RKO (cell line): ENCODE results near the gene OR52M1.
"Not testable (repeated sequence)": the region's sequence is repeated elsewhere in the genome, so short reads cannot be mapped to it uniquely, and the experiment has no call there.

Source experiments
- DNase-seq: peaks from one replicate; pipeline ENCODE4 v3.0.0-alpha.2; 2016; ENCODE audit warnings: low spot score

OR52M1 gene

GRCh38 chr11:4544891-4545290 is at the start of gene OR52M1:
Gene OR52M1, plus strand, starts transcription at chr11:4545191. Its CDS starts 0 bp downstream, at chr11:4545191.
- no peak for DNase-seq

- DNase-seq, result no peak
Measured at GRCh38 chr11:4495487-4495886, 49.5 kb upstream of the OR52M1 start.

GRCh38 chr11:4495986-4496385 is 49.0 kb upstream of the OR52M1 start:
- no peak for DNase-seq

- no peak for DNase-seq
Measured at GRCh38 chr11:4496557-4497248, 48.3 kb upstream of the OR52M1 start.

GRCh38 chr11:4508886-4509285 is 36.1 kb upstream of the OR52M1 start:
- DNase-seq, result no peak

- no peak for DNase-seq
Measured at GRCh38 chr11:4511282-4512245, 33.4 kb upstream of the OR52M1 start.

- no peak for DNase-seq
Measured at GRCh38 chr11:4514196-4514595, 30.8 kb upstream of the OR52M1 start.

- DNase-seq, result no peak
Measured at GRCh38 chr11:4522339-4522738, 22.7 kb upstream of the OR52M1 start.

- no peak for DNase-seq
Measured at GRCh38 chr11:4522752-4523151, 22.2 kb upstream of the OR52M1 start.

- no peak for DNase-seq
Measured at GRCh38 chr11:4523666-4524065, 21.3 kb upstream of the OR52M1 start.

GRCh38 chr11:4527926-4528325 is 17.1 kb upstream of the OR52M1 start:
- no peak for DNase-seq

GRCh38 chr11:4531686-4532085 is 13.3 kb upstream of the OR52M1 start:
- DNase-seq, result not testable (repeated sequence)

- DNase-seq, result peak; percentile 44
Measured at GRCh38 chr11:4539603-4540219, 5.3 kb upstream of the OR52M1 start.

GRCh38 chr11:4541071-4541470 is 3.9 kb upstream of the OR52M1 start:
- no peak for DNase-seq

GRCh38 chr11:4543561-4543960 is 1.4 kb upstream of the OR52M1 start:
- DNase-seq, result peak; percentile 22

GRCh38 chr11:4546878-4547277 is 1.9 kb downstream of the OR52M1 start:
- no peak for DNase-seq

GRCh38 chr11:4547416-4547815 is 2.4 kb downstream of the OR52M1 start:
- DNase-seq, result no peak

GRCh38 chr11:4551346-4551979 is 6.5 kb downstream of the OR52M1 start:
- DNase-seq, result no peak

GRCh38 chr11:4559527-4560440 is 14.8 kb downstream of the OR52M1 start:
- no peak for DNase-seq

GRCh38 chr11:4560467-4560866 is 15.5 kb downstream of the OR52M1 start:
- no peak for DNase-seq

GRCh38 chr11:4565371-4565770 is 20.4 kb downstream of the OR52M1 start:
- DNase-seq, result no peak
